ENCODE results near the gene DHX40. TPM values are rescaled to one million over a fixed set of nuclear protein-coding genes. Genes with fewer than 3 reads are reported as not detected.
A peak's percentile ranks its signal among the peaks of the same experiment; 100 is the strongest.

Gene DHX40
- total and polyA plus RNA-seq, 2 of the 13 experiments (the other 11 are each of a cell fraction or from before 2014, with no cell fraction given), result 22.2 to 37.0 TPM

- TF ChIP-seq ZNF263 (CRISPR knock-in tag; IDR thresholded peaks at IDR 0.05) (peak; percentile 75), ZNF317 (CRISPR knock-in tag; IDR thresholded peaks at IDR 0.05) (no peak), ZNF547 (CRISPR knock-in tag; IDR thresholded peaks at IDR 0.05) (peak; percentile 51; the same call in 1 of the 2 replicates), ZC3H4 (CRISPR knock-in tag; IDR thresholded peaks at IDR 0.05; ENCODE audit: borderline replicate concordance) (no peak), ZSCAN21 (CRISPR knock-in tag; IDR thresholded peaks at IDR 0.05; ENCODE audit: borderline replicate concordance) (peak; percentile 90), NFYB (CRISPR knock-in tag; IDR thresholded peaks at IDR 0.05) (peak; percentile 48; the same call in 1 of the 2 replicates), ZHX1 (CRISPR knock-in tag; IDR thresholded peaks at IDR 0.05; ENCODE audit: low read depth) (peak; percentile 82; the same call in 1 of the 2 replicates), ATF4 (CRISPR knock-in tag; IDR thresholded peaks at IDR 0.05) (peak in 1 of 2 experiments; percentile 80; a peak in 1 of 4 replicates), LRRFIP1 (CRISPR knock-in tag; conservative IDR thresholded peaks at IDR 0.05) (no peak), ZNF776 (CRISPR knock-in tag; IDR thresholded peaks at IDR 0.05) (peak; percentile 61; the same call in 1 of the 2 replicates), ZBTB40 (IDR thresholded peaks at IDR 0.05) (peak; percentile 63), ZBTB40 (CRISPR knock-in tag; IDR thresholded peaks at IDR 0.05) (peak; percentile 92)
Observed at GRCh38 chr17:59619298-59620063, 54.1 kb downstream of the DHX40 start, which contains the start of gene CLTC (continued).

All from HepG2 (cell line).